Stimulated activated CD8-positive, alpha-beta memory T cell treated with anti-CD3 and anti-CD28 coated beads, Interleukin-4, amount 100 ng/mL, for 1 hour (primary cell): Measurements from ENCODE around the gene PKNOX2.

Experiments used
- DNase-seq, 2 donors: peaks; one replicate each; pipeline ENCODE4 v3.0.0-alpha.2; 2020; ENCODE audit warnings: low read depth in 2 of 2, low spot score in 1 of 2

PKNOX2 gene

DNA sequence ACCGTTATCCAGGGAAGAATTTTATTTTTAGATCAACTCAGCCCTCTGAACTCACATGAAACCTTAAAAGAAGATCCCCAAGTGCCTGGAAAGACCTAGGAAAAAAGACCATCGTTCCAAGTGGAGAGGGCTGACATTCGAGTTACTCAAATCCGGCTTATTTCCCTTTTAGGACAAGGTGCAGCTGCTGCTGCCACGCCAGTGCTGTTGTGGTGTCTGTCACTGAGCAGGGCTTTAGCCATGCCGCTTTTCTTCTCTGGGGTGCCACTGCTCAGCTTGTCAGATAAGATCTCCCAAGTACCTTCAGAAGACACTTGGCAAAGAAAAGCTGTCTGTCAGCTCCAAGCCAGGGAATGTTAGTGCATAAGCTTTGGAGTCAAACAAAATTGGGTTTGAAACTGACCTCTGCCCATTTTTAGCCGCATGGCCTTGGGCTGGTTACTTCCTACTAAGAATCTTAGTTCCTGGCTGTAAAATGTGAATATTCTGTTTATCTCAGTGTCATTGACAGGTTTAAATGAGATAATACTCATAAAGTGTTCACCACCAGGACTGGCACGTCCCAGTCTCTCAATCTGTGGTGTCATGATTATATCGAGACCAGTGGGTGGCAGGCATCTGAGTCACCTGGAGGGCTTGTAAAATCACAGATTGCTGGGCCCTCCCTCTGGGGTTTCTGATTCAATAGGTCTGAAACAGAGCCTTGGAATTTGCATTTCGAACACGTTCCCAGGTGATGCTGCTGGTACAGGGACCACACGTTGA is 117.5 kb downstream of the PKNOX2 start:
- no peak for DNase-seq

DNA sequence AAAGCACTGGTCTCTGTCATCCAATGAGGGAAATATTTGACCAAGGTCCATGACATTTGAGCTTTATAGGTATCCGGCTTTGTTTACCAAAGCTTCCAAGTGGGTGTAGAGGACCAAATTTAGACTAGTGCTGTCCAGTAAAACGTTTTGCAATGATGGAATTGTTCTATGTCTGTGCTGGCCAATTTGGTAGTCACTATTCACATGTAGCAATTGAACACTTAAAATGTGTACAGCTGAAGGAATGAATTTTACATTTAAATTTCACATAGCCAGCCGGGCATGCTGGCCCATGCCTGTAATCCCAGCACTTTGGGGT is 118.0 kb downstream of the PKNOX2 start:
- DNase-seq, result no peak

DNA sequence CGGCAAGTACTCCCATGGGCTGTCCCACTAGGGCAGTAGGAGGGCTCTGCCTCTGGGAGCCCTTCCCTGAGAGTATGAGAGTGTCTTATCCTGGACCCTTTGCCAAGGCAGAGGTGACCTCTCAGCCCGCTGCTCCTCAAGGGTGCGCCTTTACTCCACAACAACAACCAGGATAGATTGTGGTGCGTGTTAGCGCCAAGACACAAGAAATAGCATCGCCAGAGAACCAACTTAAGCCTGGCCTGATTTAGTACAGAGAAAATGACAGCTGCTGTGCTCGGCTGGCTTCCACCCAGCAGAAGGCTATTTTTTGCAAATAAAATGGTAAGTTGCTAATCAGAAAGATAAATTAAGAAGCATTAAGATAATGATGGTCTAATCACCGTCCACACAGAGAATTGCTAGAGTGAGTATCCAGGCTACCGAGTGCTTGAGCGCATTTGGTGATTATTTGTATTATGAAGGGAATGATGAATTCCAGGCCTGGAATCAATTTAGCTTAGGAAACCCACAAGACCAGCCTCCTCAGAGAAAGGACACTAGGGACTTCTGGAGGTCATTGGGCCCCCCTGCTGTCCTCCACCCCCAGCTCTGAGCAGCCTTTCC is 119.8 kb downstream of the PKNOX2 start:
- DNase-seq, result no peak

DNA sequence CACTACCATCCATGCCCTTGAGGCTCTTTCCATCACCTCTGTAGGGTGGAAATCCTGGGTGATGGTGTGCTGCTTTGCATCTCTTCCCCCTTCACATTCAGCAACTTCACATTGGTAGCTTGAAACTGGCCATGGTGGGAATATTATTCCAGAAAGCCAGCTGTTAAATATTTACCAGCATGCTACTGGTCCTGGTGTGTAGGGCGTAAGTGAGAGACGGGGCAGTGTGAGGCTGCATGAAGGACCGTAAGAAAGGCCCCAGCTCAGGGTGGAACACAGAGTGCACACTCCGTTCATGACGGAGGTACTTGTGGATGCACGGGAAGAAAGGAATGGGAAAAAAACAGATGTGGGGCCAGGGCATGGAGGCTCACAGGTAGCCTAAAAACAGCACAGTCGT is 121.3 kb downstream of the PKNOX2 start:
- no peak for DNase-seq

DNA sequence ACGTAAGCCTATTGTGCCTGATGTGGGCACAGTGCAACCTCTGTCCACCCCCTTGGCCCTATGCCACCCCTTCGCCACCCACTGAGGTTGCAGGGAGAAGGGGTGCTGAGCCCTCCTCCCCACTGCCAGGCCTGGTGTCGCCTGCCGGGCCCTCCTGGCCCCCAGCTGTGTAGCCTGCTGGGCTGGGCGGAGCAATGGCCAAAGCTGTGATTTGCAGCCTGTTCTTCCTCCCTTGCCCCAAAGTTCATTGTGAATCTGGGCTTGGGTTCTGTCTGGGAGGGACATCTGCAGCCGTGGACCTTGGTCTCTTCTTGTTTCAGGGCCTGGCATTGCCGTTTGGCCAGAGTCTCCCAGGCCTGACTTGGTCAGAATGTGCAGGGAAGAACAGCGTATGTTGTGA is 121.9 kb downstream of the PKNOX2 start:
- no peak for DNase-seq

DNA sequence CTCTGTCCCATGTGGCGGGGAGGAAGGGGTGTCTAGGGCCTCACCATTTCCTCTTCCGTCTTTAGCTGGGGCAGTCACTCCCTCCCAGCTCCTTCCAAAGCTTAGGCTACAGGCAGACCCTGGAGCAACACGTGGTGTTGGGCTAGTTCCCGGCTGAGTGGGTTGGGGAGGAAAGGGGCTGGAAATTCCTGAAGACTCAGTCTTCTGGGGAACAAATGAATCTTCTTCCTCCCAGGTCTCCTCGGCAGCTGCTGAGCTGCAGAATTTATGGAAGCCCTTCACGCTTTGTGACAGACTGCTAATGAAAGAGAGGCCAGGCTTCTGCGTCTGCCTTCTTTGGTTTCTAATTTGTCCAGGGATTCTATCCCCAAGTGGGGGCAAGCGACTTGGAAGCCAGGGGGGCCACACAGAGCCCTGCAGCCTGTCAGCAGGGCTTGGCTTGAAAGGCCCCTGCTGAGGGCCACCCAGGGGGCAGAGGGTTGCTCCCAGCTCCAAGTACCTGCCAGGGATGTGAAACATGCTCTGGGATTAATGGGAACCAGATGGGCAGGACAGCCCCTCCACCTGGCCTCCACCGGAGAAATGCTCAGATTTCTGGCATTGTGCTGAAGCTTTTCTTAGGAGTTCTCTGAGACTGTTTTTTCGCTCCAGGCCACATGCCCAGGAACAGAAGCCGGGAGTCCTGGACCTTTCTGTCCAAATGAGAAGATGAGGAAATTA is 123.1 kb downstream of the PKNOX2 start:
- no peak for DNase-seq

DNA sequence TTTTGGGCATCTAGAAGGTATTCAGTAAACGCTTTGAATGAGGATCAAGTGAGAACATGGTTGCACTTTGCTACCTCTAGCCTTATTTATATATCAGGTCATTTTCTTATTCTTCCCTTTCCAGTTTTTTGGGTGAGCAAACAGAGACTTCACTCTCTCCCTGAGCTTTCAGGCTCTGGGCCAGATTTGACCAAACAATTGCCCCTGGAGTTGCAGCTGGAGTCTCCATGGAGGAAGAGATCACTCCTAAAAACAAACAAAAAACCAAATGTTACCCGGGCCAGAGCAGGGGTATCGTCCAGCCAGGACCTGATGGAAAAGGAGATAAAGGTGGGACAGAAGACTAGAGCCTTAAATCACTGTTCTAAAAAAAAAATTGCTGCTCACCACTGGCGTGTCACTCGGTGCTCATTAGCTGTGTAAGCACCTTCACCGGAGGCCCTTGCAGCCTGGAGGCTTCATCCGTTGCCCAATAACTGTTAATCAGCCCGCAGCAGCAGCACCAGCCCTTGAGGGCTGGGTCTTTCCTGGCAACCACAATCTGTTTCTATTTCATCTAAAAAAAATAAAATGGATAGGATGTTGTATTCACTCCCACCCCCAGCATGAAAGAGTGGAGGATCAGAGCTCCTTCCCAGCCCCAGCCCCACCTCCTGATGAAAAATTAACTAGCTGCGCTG is 125.0 kb downstream of the PKNOX2 start:
- DNase-seq, result no peak

DNA sequence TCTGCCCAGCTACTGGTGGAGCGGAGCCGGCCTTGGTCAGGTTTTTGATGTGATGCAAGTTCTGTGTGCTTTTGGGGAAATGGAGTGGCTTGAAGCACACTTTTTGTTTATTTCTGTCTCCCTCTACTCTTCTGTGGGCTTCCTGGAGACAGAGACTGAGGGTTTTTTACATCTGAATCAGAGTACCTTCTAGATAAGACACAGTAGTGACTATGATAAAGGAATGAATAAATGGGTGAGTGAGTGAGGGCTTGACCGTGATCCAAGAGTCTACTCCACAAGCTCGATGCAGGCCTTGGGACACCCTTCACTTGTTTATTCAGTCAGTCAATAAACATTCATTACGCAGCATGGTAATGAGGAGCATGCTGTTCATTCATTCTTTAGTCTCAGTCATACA is 125.7 kb downstream of the PKNOX2 start:
- DNase-seq, result no peak

DNA sequence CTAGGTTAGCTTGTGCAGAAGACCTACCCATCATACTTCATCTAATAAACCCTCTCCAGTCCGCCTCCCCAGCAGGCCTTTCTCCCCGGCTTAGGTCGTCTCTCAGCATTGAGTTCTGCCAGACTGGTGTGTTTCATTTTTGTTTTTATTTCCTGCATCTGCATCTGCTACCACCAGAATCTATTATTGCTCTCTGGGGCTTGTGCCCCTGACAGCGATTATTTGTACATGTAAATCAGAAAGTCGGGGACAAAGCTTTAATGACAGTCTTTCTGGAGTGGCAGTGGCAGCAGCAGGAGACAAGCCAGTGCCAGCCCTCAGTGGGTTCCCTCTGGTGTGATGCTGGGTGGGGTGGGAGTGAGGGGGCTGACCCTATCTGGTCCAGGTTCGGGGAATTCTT is 127.5 kb downstream of the PKNOX2 start:
- no peak for DNase-seq

DNA sequence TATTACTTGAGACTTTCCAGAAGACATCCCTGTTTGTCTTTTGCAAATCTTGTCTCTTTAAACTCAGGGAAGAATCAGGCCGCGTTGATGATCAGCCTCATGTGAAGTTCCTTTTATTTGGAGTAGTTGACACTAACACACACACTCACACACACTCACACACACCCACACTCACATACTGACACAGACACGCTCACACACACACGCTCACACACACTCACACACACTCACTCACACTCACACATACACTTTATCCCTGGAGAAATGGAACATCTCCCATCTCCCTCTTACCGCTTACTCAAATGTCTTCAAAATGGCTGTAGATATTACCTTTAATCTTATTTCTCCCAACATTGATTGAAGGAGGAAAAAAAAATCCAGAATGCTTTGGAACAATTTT is 129.0 kb downstream of the PKNOX2 start:
- no peak for DNase-seq

DNA sequence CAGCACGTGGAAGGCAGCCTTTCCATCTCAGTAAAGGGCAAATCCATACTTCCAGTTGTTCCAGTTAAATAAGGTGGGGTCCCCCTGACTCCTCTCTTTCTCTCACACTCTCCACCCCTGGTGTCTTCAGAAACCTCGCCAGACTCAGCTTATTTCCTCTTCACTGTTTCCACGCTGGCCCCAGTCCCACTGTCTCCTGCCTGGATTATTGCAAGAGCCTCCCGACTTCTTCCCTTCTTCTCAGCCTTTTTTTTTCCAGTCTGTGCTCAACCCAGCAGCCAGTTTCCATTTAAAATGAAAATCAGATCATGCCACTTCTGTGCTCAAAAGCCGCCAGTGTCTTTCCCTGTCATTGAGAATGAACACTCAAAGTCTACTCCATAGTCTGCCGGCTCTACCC is 131.4 kb downstream of the PKNOX2 start:
- no peak for DNase-seq

DNA sequence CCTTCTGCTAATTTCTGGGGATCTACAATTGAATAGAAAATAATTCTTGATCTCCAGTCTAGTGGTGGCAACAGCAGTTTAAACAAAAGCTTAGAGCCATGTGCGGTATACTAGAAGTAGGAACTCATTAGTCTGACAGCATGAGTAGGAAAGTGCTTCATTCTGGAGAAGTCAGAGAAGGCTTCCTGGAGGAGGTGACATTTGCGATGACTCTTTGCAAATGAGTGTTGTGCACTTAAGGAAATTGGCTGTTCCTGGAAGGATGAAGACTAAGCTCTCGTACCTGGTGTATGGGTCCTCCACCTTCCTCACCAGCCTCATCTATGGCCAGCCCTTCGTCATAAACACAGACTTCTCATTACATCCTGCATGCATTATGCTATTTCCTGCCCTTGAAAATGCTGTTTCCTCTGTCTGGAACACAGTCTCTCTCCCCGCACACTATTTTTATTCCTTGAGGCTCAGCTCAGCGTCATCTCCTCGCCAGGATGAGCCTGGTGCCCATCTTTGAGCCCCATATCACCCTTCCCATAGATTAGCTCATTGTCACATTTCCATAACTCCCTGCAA is 132.9 kb downstream of the PKNOX2 start:
- no peak for DNase-seq

DNA sequence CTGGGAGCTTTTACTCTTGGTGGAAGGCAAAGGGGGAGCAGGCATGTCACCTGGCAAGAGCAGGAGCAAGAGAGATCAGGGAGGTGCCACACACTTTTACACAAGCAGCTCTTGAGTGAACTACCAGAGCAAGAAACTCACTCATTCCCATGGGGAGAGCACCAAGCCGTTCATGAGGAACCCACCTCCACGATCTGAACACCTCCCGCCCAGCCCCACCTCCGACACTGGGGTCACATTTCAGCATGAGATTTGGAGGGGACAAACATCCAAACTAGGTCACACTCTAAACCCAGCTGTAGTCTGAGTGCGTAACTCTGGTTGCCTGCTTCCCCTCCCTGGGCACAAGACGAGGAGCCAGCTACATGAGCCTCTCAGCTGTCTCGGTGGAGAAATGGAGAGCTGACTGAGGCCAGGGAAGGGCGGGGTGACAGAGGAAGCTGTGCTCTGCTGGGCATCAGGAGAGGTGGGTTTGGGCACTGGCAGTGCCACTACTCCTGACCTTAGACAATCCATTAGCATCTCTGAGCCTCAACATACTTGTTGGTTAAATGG is 134.6 kb downstream of the PKNOX2 start:
- no peak for DNase-seq

DNA sequence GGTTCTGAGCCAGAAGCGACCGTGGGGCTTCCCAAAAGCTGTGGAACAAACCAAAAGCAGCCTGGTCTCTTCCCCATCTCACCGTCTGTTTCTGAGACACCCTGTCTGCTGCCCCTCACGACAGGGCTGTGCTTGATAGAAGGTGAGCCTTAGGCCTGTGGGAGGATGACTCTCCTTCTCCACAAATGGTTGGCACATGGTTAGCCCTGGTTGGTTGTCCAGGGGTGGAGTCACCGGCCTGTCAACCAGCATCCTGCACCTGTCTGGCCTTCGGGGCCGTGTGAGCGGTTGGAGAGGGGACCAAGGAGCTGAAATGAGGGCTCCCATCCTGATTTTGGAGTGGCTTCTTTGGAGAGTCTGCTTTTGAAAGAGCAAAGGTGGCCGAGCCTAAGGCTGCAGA is 135.3 kb downstream of the PKNOX2 start:
- no peak for DNase-seq

DNA sequence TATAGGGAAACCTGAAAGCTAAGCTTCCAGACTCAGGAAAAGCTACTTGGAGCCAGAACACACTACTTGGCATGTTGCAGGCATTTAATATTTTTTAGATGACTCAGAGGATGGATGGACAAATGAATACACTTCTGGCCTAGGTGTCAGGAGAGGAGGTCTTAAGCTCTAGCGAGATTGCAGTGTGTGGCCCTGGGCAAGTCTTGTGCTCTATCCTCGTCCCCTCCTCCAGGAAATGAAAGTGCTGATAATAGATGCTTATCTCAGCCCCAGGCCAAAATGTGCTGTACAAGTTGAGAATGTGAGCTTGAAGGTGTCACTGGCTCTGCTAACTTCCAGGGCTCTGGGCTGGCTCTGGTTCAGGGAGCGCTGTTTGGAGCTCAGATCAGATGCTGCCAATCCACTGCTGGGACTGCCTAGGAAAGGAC is 136.3 kb downstream of the PKNOX2 start:
- no peak for DNase-seq

DNA sequence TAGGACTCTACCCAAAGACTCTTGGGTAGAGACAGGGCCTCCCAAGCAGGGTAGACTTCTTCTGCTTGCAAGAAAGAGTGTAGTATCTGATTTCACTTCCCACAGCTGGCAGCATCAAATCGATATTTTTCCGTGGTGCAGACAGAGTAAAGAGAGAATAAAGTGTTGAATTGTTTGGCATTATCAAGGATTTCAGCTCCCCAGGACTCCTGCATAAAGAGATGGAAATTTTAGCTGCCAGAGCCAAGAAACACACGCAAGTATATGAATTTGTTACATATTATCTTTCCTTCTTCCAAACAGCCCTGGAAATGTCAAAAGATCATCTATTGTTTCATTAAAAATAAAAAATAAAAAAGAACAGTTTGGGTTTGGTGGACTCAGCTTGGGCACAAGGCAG is 136.8 kb downstream of the PKNOX2 start:
- DNase-seq, result no peak

DNA sequence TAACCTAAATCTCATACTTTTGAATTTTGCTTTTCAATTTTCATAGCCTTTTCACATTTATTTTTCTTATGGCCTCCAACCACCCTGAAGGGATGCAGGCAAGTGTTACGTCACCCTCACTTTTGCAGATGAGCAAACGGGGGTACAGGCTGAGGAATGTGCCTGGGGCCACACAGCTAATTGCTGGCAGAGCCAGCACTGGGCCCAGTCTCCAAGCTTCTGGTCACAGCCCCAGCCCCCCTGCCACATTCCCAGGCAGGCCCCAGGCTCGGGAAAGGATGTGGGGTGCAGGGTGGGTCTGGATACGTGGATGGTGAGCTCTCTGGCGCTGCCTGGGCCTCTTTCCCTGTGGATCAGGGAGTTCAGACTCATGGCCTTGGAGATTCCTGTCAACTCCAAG is 138.6 kb downstream of the PKNOX2 start:
- no peak for DNase-seq

DNA sequence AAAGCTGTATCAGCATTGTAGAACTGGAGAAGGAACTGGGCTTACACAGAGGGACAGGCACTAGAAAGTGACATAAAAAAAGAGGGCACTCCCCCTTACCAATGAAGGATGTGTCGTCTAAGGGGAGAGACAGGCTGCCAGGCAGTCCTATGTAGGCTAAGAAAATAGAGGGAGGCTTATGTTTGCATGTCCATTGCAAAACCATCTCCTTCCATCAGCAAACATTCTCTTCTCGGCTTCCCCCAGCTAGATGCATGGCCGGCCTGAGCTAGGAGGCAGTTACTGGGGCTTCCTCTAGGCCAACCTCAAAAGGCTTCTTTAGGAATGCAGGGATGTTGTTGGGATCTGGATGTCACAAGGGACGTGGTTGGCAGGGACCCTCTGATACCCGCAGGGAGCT is 139.1 kb downstream of the PKNOX2 start:
- no peak for DNase-seq

DNA sequence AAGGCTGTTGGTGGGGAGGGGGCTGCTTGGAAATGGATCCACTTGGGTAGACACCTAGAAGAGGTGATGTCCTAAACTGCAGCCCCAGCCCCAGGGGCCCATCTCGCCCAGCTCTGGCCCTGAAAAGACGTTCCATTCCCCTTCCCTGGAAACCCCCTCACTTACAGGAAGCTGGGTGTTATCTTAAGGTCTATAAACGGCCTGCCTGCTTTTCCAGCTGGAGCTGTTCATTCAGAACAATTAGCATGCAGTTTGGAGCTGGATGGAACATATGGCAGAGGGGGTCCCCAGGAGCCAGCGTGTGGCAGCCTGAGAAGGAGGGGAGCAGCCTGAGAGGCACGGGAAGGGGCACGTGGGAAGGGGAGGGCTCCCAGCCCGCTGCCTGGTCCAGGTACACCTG is 139.6 kb downstream of the PKNOX2 start:
- DNase-seq, result no peak

DNA sequence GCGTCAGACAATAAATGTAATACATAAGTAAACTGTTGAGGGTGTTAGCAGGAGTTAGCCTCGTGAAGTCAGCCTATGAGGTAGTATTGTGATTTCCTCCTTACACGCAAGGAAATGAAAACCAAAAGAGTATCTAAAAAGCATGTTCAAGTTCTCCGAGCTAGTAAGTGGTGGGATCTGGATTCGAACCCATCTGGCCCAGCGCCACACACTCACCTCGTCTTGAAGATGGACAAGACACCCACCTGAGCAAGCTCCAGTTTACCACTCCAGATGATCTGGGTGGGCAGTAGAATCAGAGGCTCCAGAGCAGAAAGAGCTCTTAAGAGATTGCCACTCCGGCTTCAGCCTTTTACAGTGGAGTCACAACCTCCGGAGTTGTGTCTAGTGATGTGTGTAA is 140.3 kb downstream of the PKNOX2 start:
- DNase-seq, result no peak

DNA sequence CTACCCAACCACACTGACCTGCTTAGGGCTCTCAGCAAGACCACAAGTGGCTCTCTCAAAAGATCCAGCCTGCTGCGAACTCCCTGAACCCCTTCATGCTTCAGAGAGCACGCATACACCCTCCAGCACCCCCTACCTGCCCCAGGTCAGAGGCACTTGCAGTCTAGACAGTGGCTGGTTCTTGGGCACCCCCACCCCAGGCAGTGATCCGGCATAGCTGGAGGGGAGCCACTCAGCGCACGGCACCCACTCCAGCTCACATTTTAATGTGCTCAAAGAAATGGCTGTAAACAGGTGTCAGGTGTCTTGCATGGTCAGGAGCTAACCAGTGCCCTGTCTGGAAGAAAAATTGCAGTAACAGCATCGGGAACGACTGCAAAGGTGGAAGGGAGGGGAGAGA is 140.8 kb downstream of the PKNOX2 start:
- no peak for DNase-seq
